ENCODE data around the gene ZCCHC7. TPM values are rescaled to one million over a fixed set of nuclear protein-coding genes. Genes with fewer than 3 reads are reported as not detected.

ZCCHC7 gene
- total RNA-seq, 1 experiment from 2014 or later, result 41.7 TPM

GRCh38 chr9:37246826-37247225, 126.5 kb downstream of the ZCCHC7 start:
- H3K27me3 Mint-ChIP-seq (ENCODE audit: insufficient read depth, unreplicated experiment), result no peaks in the 10 kb centered on the region
- no peaks in the 10 kb centered on the region for H3K9me3 Mint-ChIP-seq (ENCODE audit: unreplicated experiment)
- POLR2A ChIA-PET, result interaction anchor here (2.2 kb wide), 1 partner anchor 9 kb away, joined by 7 read pairs; no protein-coding TSS in a partner anchor
- H3K4me1 Mint-ChIP-seq (ENCODE audit: insufficient read depth, unreplicated experiment), result no peaks in the 10 kb centered on the region
- no TSS peak for BruUV-seq (replicated peaks)
- intact Hi-C loops (cut with micrococcal nuclease), result no loop called here
- no peak for TF ChIP-seq CTCF (IDR thresholded peaks at IDR 0.05; ENCODE audit: unreplicated experiment)
- no peak for DNase-seq (ENCODE audit: unreplicated experiment)
- H3K4me3 Mint-ChIP-seq (ENCODE audit: unreplicated experiment), result no peak overlapping the region
- H3K36me3 Mint-ChIP-seq (ENCODE audit: insufficient read depth, unreplicated experiment), result peaks cover 13% of the 10 kb centered on the region
- no peak overlapping the region for H3K27ac Mint-ChIP-seq (ENCODE audit: low read depth, unreplicated experiment)
- CTCF ChIA-PET, result interaction anchor here (0.5 kb wide), 1 partner anchor 8 kb away, joined by 5 read pairs; no protein-coding TSS in a partner anchor

- Mint-ChIP-seq H3K27ac (ENCODE audit: low read depth, unreplicated experiment) (no peak overlapping the region), H3K27me3 (ENCODE audit: insufficient read depth, unreplicated experiment) (no peaks in the 10 kb centered on the region), H3K4me1 (ENCODE audit: insufficient read depth, unreplicated experiment) (no peaks in the 10 kb centered on the region), H3K9me3 (ENCODE audit: unreplicated experiment) (no peaks in the 10 kb centered on the region), H3K4me3 (ENCODE audit: unreplicated experiment) (no peak overlapping the region), H3K36me3 (ENCODE audit: insufficient read depth, unreplicated experiment) (peaks cover 13% of the 10 kb centered on the region)
- POLR2A ChIA-PET, result interaction anchor here (2.2 kb wide), 1 partner anchor 10 kb away, joined by 7 read pairs; no protein-coding TSS in a partner anchor
- no peak for TF ChIP-seq CTCF (IDR thresholded peaks at IDR 0.05; ENCODE audit: unreplicated experiment)
- DNase-seq (ENCODE audit: unreplicated experiment), result no peak
- intact Hi-C loops (cut with micrococcal nuclease), result no loop called here
- CTCF ChIA-PET, result no interaction called here
- no TSS peak for BruUV-seq (replicated peaks)
Observed at GRCh38 chr9:37248651-37249163, 128.3 kb downstream of the ZCCHC7 start.

GRCh38 chr9:37251452-37251851, 131.1 kb downstream of the ZCCHC7 start:
- Mint-ChIP-seq H3K4me1 (ENCODE audit: insufficient read depth, unreplicated experiment) (no peaks in the 10 kb centered on the region), H3K4me3 (ENCODE audit: unreplicated experiment) (no peak overlapping the region), H3K27me3 (ENCODE audit: insufficient read depth, unreplicated experiment) (no peaks in the 10 kb centered on the region), H3K36me3 (ENCODE audit: insufficient read depth, unreplicated experiment) (peaks cover 20% of the 10 kb centered on the region), H3K9me3 (ENCODE audit: unreplicated experiment) (no peaks in the 10 kb centered on the region), H3K27ac (ENCODE audit: low read depth, unreplicated experiment) (no peak overlapping the region)
- no peak for DNase-seq (ENCODE audit: unreplicated experiment)
- ChIA-PET CTCF (interaction anchor here (0.7 kb wide), 1 partner anchor 9 kb away, joined by 3 read pairs; no protein-coding TSS in a partner anchor), POLR2A (interaction anchor here (0.9 kb wide), 1 partner anchor 10 kb away, joined by 3 read pairs; no protein-coding TSS in a partner anchor)
- TF ChIP-seq CTCF (IDR thresholded peaks at IDR 0.05; ENCODE audit: unreplicated experiment), result no peak
- intact Hi-C loops (cut with micrococcal nuclease), result no loop called here
- BruUV-seq (replicated peaks), result no TSS peak

GRCh38 chr9:37253377-37253937, 133.1 kb downstream of the ZCCHC7 start:
- no peak overlapping the region for H3K27ac Mint-ChIP-seq (ENCODE audit: low read depth, unreplicated experiment)
- peaks cover 20% of the 10 kb centered on the region for H3K36me3 Mint-ChIP-seq (ENCODE audit: insufficient read depth, unreplicated experiment)
- POLR2A ChIA-PET, result interaction anchor here (0.7 kb wide), 1 partner anchor 13 kb away, joined by 3 read pairs; no protein-coding TSS in a partner anchor
- no TSS peak for BruUV-seq (replicated peaks)
- H3K4me3 Mint-ChIP-seq (ENCODE audit: unreplicated experiment), result no peak overlapping the region
- no peaks in the 10 kb centered on the region for H3K27me3 Mint-ChIP-seq (ENCODE audit: insufficient read depth, unreplicated experiment)
- no peak for DNase-seq (ENCODE audit: unreplicated experiment)
- no peak for TF ChIP-seq CTCF (IDR thresholded peaks at IDR 0.05; ENCODE audit: unreplicated experiment)
- no peaks in the 10 kb centered on the region for H3K4me1 Mint-ChIP-seq (ENCODE audit: insufficient read depth, unreplicated experiment)
- H3K9me3 Mint-ChIP-seq (ENCODE audit: unreplicated experiment), result no peaks in the 10 kb centered on the region
- intact Hi-C loops (cut with micrococcal nuclease), result no loop called here
- CTCF ChIA-PET, result no interaction called here
